NOMO-1 (cell line): ENCODE data around the gene MALSU1.

ENCODE experiments used
- DNase-seq, 2 experiments: peaks; one replicate each; lab custom pipeline; 2025; ENCODE audit not compliant: unreplicated experiment in 2 of 2; lab: John Stamatoyannopoulos, UW

The MALSU1 gene

DNA sequence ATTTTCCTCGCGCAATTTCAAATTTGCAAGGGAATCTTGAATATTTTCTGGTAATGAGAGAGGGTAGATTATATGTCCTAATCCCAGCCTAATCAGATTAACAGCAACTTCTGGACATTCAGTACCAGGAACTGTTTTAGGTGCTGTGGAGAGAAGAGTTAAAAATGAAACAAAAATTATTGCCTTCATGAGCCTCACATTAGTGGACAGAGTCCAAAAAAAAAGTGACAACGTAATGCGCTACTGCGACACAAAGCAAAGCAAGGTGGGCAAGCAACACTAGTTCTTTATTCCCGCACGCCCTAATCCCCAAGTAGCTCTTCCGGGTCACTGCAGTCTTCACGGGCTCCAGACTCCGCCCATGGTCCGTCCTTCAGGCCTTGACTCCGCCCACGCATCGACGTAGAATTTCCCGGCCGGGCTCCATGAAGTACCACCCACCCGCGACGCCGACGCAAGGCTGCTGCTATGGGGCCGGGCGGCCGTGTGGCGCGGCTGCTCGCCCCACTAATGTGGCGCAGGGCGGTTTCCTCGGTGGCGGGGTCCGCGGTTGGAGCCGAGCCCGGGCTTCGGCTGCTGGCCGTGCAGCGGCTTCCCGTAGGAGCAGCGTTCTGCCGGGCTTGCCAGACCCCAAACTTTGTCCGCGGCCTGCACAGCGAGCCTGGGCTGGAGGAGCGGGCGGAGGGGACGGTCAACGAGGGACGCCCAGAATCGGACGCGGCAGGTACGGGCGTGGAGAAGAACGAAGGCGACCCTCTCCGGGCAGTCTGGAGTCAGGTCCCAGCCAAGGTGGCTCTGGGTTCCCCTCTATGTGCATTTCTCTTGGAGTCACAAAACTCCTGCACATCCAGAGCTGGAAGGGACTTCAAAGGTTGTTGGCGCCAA, at the start of gene MALSU1:
TSS of gene MALSU1 (plus strand) at position 455 of the 885 bp plus-strand sequence. CDS start at position 469, 14 bp downstream.
- peak; percentile 96 to 97 for DNase-seq

DNA sequence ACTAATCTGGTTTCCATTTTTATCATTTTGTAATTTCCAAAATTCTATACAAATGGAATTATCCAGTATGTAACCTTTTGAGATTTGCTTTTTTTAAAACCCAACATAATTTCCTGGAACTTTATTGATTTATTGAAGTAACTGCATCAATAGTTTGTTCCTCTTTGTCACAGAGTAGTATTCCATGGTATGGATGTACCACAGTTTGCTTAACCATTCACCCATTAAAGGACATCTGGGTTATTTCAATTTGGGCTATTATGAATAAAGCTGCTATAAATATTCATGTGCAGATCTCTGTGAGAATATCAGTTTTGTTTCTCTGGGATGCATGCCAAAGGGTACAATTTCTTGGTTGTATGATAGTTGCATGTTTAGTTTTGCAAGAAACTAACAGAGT, 49.7 kb upstream of the MALSU1 start:
- DNase-seq: no peak

DNA sequence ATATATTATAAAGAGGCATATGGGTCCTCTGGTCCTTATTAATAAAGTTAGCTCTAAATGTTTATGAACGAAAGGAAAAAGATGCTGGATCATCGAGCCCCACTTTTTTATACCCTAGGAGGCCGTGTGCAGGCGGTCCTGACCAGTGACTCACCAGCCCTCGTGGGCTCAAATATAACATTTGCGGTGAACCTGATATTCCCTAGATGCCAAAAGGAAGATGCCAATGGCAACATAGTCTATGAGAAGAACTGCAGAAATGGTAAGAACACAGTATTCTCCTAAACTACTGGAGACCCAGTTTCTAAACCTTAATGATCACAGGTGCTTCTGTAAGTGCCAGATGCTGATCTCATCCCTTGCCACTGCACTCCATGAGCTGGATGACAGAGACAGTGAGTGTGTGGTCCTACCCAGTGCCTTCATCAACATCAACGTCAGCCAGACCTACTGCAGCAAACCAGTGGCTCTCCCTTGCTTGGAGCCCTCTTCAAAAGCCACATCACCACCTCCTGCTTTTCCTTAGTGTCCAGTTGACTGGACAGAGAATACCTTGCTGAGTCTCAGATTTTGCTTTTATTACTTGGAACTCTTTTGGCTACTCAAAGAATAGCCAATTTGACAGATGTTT, 45.0 kb upstream of the MALSU1 start:
- no peak for DNase-seq

DNA sequence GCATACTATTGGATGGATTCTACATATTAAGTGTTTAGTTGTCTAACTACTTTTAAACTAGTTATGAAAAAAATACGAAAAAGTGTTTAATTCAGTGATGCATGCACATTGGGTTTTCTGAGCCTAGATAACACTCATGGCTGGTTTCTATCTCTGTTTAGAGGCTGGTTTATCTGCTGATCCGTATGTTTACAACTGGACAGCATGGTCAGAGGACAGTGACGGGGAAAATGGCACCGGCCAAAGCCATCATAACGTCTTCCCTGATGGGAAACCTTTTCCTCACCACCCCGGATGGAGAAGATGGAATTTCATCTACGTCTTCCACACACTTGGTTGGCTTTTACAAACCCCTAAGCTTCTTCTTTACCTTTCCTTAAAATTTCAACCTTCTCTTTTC, 42.4 kb upstream of the MALSU1 start:
- no peak for DNase-seq

DNA sequence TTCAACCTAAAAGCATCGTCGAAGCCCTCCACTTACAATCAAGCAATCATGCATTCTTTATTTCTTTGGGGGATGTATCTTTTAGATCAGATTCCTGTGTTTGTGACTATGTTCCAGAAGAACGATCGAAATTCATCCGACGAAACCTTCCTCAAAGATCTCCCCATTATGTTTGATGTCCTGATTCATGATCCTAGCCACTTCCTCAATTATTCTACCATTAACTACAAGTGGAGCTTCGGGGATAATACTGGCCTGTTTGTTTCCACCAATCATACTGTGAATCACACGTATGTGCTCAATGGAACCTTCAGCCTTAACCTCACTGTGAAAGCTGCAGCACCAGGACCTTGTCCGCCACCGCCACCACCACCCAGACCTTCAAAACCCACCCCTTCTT, 38.8 kb upstream of the MALSU1 start:
- DNase-seq: no peak

DNA sequence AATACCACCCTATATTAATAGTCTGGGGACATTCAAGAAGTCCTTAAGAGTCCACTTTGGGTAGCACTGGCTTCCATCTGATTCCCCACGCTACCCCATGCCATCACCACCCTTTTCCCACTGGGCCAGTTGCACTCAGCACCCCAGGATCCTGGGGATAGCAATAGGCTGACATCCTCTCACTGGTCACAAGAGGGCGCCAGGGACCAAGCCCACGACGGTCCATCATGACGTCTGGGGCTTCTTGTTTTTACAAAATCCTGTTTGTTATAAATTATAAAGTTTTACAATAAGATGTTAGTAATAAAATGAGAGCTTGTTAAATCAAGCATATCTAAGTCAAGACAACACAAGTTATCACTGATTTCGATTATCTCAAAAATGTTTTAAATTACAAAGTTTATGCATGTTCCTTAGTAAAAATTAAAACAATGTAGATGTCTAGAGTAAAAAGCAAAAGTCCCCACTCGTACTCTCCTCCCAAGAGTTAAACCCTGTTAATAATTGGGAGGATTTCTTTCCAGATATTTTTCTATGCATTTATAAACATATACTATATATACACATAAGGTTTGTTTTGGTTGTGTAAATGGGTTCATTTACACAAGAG, 37.2 kb upstream of the MALSU1 start:
- peak; percentile 29 to 37 for DNase-seq

DNA sequence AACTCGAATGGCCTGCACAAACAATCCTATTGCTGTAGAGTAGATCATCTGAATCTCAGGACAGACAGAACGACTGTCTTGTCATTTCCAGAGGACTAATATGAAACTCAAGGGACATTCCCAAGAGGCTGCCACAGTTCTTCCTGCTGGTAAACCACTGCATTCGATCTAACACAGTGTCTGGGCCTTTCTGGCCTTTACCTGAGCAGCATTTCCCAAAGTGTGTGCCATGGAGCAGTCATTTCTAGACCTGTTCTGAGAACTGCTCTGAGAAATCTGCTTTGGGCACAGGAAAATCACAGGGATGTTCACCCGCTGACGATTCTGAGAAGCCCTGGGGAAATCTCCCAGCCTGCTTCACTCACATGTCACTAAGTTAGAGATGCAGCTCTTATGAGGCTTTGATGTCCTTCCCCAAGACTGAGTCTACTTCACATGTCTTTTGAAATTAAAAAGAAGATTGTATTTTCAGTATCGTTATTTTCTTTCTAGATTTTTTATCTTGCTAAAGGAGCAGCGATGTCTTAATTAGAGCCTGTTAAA, 34.2 kb upstream of the MALSU1 start:
- DNase-seq: no peak

DNA sequence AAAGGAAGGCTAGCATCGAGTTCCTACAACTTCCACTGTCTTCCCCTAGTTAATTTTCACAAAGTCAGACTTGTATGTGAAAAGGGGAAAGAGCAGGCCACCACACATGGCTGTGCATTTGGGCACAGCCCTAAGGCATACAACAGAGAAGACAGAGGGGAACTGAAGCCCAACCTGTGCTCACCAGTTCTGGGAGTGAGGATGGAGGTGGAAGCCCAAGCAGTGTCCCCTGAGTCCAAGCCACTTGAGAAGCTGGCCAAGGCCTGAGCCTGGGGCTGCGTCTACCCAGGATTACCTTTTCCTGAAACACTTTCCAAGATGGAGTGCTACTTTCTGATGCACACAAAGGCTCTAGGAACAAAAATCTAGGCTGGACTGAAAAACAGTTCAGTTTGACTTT, 32.2 kb upstream of the MALSU1 start:
- no peak for DNase-seq

DNA sequence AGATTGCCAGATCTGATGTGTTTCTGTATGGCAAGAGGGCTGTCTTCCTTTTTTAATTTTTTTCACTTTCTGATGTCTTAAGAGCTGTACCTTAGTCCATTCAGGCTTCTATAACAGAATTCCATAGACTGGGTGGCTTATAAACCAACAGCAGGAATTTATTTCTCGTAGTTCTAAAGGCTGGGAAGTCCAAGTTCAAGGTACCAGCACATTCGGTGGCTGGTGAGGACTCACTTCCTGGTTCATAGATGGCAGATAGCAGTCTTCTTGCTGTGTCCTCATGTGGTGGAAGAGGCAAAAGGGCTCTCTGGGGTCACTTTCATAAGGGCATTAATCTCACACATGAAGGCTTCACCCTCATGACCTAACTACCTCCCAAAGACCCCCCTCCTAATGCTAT, 31.8 kb upstream of the MALSU1 start:
- no peak for DNase-seq

DNA sequence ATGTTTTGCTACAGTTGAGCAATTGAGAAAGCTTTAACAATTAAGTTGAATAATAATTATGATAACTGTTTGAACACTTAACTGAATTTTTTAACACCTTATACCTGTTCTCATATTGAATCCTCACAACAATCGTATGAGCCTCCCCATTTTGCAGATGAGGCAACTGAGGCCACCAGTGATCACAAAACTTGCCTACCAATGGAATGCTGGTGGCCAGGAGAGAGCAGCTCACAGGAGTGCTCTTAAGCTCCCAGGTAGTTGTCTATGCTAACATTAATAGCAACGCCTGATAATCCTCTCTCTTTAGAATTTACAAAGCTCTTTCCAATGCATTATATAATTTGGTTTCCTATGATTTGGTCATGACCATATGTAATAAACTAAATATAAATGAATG, 31.0 kb upstream of the MALSU1 start:
- no peak for DNase-seq

DNA sequence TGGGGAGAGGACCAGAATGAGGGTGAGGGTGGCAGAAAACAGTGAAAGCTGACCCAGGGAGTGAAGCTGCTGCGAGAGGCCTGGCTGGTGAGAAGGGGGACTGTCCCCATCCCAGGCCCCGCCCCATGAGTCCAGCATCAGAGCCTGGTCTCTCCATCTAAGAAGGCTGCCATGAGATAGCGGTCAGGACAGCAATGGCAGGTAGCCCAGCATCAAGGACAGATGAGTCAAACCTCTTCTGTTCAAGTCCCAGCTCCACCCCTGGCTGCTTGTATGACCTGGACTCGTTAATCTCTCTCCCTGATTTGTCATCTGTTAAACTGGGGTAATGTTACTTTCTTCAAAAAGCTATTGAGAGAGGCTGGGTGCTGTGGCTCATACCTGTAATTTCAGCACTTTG, 30.4 kb upstream of the MALSU1 start:
- DNase-seq: no peak

DNA sequence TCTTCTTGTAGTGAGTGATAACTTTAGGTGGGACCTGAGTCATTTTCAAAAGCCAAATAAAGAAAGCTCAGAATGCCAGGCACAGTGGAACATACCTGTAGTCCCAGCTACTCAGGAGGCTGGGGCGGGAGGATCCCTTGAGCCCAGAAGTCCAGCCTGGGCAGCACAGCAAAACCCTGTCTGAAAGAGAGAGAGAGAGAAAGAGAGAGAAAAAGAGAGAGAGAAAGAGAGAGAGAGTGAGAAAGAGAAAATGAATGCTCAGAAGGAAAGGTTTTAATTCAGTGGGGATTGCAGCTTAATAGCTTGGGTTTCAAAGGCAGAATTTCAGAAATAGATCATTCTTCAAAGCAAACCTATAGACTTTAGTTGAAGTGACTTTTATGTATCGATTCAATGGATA, 26.9 kb upstream of the MALSU1 start:
- no peak for DNase-seq

DNA sequence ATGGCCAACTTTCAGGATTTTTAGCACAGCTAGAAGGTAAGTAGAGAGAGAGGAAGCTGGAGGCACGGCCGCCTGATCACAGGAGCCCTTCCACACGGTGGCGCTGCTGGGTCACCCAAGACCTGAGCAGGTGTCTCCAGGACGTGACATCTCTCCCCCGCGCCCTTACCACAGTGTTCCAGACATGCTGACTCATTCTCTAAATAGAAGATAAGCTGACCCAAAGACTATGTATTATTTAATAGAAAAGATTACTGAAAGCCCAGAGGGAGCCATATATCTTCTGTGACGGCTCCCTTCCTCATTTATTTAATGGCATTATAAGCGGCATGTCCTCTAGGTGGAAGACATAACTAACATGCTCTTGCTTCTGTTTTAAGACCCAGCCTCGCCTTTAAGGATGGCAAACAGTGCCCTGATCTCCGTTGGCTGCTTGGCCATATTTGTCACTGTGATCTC, 26.0 kb upstream of the MALSU1 start:
- DNase-seq: peak; percentile 72 to 81

DNA sequence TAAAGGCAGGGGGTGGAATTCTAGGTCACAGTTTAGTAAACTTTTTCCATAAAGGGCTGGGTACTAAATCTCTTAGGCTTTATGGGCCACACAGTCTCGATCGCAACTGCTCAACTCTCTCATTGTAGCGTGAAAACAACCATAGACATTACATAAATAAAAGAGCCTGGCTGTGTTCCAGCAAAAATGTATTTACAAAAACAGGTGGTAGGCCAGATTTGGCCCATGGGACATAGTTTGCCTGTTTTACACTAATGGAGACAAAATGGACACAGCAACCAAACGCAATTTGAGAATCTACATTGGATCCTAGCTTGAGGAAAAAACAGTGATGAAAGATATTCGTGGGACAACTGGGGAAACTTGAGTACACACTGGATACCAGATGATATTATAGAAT, 23.2 kb upstream of the MALSU1 start:
- DNase-seq: no peak

DNA sequence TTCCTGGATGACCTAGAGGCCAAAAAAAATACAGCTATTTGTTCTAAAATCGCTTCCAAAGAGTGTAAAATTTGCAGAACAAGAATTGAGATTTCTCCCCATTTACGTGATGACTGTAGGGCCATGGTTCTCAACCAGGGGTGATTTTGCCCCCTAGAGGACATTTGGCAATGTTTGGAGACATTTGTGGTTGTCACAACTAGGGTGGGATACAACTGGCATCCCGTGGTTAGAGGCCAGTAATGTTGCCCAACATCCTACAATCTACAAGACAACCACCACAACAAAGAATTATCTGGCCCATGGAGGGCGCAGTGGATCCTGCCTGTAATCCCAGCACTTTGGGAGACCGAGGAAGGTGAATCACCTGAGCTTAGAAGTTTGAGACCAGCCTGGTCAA, 22.8 kb upstream of the MALSU1 start:
- DNase-seq: peak; percentile 63 to 64

DNA sequence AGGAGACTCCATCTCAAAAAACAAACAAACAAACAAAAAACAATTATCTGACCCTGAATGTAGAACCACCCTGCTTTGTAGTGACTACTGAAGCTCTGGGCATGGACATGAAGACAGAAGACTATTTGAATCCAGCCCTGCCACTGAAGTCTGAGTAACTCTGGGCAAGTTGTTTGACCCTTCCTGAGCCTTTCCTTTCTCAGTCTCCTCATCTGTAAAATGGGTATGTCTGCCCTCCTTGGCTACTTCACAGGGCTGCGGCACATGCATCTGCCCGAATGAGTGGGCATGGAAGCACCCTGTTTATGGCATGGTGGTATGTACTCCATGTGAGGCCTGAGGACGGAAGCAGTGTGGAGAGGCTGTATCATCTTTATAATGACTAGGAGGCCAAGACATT, 22.2 kb upstream of the MALSU1 start:
- DNase-seq: no peak

DNA sequence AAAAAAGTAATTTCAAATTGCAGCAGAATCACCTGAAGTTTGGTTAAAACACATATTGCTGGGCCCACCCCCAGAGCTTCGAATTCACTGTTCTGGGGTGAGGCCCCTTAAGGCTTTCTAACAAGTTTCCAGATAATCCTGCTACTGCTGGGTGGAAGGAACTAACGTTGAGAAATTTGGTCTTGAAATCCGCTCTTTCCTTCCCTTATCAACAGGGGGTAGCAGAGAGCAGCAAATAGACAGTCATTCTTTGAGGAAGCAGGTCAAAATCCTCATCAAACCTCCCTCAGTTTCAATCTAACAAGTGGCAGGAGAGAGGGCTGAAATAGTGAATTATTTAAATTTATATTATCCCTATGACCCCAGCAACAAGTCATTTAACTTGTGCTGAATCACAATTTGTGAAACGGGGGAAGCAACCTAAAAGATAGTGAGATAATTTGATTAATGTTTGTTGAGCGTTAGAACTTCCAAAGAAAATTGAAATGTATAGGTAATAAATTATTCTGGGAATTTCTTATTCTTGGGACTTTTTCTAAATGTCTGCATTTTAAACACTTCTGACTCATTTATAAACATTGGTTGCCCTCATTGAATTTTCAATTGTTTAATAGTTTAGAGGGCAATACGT, 21.7 kb upstream of the MALSU1 start:
- peak; percentile 34 to 88 for DNase-seq

DNA sequence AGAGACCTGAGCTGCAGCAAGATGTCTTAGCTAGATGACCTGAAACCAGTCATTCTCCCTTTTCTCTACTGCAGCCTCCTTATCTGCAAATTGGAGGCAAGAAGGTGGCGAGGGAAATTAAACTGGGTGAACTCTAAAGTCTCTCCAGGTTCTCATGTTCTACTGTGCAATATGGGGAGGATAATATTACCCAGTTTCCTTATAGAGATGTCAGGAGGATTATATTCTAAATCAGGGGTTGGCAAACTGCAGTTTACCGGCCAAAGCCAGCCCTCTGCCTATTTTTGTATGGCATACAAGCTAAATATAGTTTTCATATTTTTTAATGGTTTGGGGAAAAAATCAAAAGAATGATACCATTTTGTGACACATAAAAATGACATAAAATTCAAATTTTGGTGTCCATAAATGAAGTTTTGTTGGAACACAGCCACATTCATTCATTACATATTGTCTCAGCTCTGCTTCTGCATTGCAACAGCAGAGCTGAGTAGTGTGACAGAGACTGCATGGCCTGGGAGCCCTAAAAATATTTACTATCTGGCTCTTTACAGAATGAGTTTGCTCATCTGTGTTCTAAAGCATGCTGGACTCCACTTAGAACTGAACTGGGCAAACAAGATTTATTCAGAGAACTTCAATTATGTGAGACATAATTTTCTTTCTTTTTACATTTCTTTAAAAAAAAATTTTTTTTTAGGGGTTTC, 19.2 kb upstream of the MALSU1 start:
- no peak for DNase-seq

DNA sequence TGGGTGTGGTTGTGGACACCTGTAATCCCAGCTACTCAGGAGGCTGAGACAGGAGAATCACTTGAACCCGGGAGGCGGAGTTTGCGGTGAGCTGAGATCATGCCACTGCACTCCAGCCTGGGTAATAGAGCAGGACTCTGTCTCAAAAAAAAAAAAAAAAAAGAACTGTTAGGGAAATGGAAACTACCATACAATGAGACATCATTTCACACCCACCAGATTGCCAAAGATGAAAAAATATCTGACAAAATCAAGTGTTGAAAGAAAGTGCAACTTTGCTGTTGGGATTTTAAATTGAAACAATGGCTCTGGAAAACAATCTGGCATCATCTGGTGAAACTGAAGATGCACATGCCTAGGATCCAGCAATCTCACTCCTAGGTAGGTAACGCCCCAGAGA, 16.1 kb upstream of the MALSU1 start:
- no peak for DNase-seq

DNA sequence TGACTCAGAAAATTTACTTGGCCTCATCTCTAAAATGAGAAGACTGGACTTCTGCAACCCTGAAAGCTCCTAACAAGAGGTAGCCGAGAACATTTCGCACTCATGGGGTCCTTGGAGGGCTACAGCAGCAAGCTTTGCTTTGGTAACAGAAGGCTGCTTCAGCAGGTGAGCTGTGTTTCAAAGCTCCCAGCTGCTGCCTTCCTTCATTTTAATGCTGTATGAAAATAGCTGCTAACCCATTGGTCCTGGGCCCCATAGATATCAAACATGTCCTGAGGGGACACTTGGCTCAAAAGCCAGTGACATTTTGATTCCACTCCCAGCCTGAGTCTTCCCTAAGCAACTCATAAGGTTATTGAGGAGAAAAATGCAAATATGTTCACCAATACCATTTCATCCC, 14.3 kb upstream of the MALSU1 start:
- no peak for DNase-seq
